Effector memory CD4-positive, alpha-beta T cell (primary cell): ENCODE results near the gene SLC10A1.
"Not testable (repeated sequence)": the region's sequence is repeated elsewhere in the genome, so short reads cannot be mapped to it uniquely, and the experiment has no call there.

ENCODE experiments used
- DNase-seq, 3 donors: peaks; one replicate each; pipeline ENCODE4 v3.0.0-alpha.2; 2020
- H3K27ac ChIP-seq: 2 replicates; pipeline ENCODE4 v1.7.0; 2013; ENCODE audit warnings: mild to moderate bottlenecking, low read length, moderate library complexity; ENCODE audit not compliant: insufficient read depth, poor library complexity, severe bottlenecking
- H3K27me3 ChIP-seq: replicated peaks from 2 replicates; pipeline ENCODE4 v1.7.0; 2013; ENCODE audit warnings: mild to moderate bottlenecking, low read length; ENCODE audit not compliant: insufficient read depth, control insufficient read depth, poor library complexity, severe bottlenecking
- H3K36me3 ChIP-seq: 2 replicates; pipeline ENCODE4 v1.7.0; 2013; ENCODE audit warnings: mild to moderate bottlenecking, low read length, moderate library complexity; ENCODE audit not compliant: control insufficient read depth, insufficient read depth
- H3K4me1 ChIP-seq: 2 replicates; pipeline ENCODE4 v1.7.0; 2013; ENCODE audit warnings: low read length, mild to moderate bottlenecking; ENCODE audit not compliant: control insufficient read depth, insufficient read depth, poor library complexity, severe bottlenecking
- H3K4me3 ChIP-seq: 2 replicates; pipeline ENCODE4 v1.7.0; 2013; ENCODE audit warnings: low read length, low read depth, mild to moderate bottlenecking; ENCODE audit not compliant: insufficient read depth, poor library complexity, severe bottlenecking
- H3K9me3 ChIP-seq: 2 replicates; pipeline ENCODE4 v1.7.0; 2013; ENCODE audit warnings: mild to moderate bottlenecking, low read length, moderate library complexity; ENCODE audit not compliant: control insufficient read depth

The SLC10A1 gene

DNA sequence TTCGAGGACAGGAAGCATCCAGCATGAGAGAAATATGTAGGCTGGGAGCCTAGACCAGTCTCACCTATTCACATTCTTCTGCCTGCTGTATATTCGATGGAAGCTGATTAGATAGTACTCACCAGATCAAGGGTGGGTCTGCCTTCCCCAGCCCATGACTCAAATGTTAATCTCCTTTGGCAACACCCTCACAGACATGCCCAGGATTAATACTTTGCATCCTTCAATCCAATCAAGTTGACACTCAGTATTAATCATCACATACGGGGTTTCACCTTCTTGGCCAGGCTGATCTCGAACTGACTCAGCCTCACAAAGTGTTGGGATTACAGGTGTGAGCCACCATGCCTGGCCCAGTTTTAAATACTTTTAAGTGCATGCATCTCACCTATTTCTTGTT, 30.5 kb upstream of the SLC10A1 start:
- no peak for DNase-seq
- H3K36me3 ChIP-seq = no peaks in the 10 kb centered on the region
- H3K9me3 ChIP-seq = no peaks in the 10 kb centered on the region
- no peaks in the 10 kb centered on the region for H3K27me3 ChIP-seq
- no peaks in the 10 kb centered on the region for H3K4me1 ChIP-seq
- no peak overlapping the region for H3K4me3 ChIP-seq
- no peak overlapping the region for H3K27ac ChIP-seq

DNA sequence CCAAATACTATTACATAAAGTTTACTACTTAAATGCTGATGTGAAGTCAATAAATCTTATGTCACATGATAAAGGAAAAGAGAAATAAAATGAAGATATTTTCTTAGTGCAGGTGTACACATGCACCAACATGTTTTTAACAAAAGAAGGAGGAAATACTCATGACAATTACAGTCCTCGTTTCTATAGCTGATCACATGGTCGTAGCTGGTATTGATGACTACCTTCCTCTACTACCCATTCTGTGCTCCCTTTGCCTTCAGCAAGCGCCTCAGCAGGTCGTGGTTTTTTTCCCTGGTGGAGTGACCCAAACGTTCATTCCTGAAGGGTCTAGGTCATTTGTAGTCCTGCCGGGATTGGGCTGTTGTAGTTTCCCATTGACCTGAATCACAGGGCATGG, 25.4 kb upstream of the SLC10A1 start:
- no peak overlapping the region for H3K4me3 ChIP-seq
- no peak overlapping the region for H3K27ac ChIP-seq
- no peak for DNase-seq
- H3K9me3 ChIP-seq = no peaks in the 10 kb centered on the region
- H3K27me3 ChIP-seq = no peaks in the 10 kb centered on the region
- no peaks in the 10 kb centered on the region for H3K36me3 ChIP-seq
- no peaks in the 10 kb centered on the region for H3K4me1 ChIP-seq

DNA sequence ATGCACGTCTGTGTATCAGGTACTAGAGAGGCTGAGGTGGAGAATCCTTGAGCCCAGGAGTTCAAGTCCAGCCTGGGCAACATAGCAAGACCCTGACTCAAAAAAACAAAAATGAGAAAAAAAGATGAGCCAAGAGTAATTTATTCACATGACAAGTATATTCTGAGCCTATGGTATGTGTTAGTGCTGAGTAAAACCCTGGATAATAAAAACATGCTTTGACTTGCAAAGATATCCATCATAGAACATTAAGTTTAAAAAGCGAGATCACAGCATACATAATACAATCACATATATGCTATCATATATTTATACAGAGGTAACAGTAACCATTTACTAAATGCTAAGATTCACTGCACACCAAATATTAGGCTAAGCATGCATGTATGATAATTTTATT, 23.9 kb upstream of the SLC10A1 start:
- Histone ChIP-seq H3K4me3 (no peak overlapping the region), H3K36me3 (no peaks in the 10 kb centered on the region), H3K9me3 (no peaks in the 10 kb centered on the region), H3K4me1 (no peaks in the 10 kb centered on the region), H3K27ac (no peak overlapping the region), H3K27me3 (no peaks in the 10 kb centered on the region)
- DNase-seq = no peak

DNA sequence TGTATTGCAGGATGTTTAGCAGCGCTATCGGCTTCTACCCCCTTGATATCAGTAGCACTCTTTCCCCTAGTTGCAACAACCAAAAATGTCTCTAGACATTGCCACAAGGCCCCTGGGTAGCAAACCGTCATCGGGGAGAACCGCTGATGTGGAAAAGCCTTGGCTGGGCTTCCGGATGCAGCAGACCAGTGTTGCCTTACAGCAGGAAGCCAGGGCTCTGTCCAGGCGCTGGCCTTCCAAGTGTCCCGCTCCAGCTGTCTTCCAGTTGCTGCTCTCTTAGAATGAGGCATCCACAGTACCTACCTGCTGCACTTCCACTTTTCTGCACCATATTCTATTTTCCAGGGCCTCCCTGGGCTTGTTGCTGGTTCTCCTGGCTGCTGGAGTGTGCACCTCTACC, 22.6 kb upstream of the SLC10A1 start:
- Histone ChIP-seq H3K9me3 (no peaks in the 10 kb centered on the region), H3K36me3 (no peaks in the 10 kb centered on the region), H3K4me3 (no peak overlapping the region), H3K27ac (no peak overlapping the region), H3K4me1 (no peaks in the 10 kb centered on the region), H3K27me3 (no peaks in the 10 kb centered on the region)
- no peak for DNase-seq

DNA sequence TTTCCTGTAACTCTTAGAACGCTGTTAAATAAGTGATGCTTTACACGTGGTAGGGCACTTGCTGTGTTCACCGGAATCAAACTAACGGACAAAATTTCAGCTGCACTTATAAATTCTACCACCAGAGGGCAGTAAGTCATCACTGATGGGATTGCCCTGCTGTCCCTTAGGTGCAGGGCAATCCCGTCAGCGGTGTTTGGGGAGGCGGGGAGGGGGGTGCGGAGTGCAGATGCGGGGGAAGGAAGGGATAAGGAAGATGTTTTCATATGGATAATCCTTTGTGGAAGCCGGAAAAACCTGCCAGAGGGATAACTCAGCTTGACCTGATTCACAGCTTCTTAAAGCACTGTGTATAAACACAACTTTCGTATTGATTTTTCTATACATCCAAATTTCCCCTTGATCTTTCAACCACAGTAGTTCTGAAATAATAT, 21.7 kb upstream of the SLC10A1 start:
- no peaks in the 10 kb centered on the region for H3K4me1 ChIP-seq
- no peaks in the 10 kb centered on the region for H3K36me3 ChIP-seq
- no peak overlapping the region for H3K4me3 ChIP-seq
- H3K27me3 ChIP-seq = no peaks in the 10 kb centered on the region
- DNase-seq = peak in 2 of 3 donors; percentile 12 to 27
- no peak overlapping the region for H3K27ac ChIP-seq
- no peaks in the 10 kb centered on the region for H3K9me3 ChIP-seq

DNA sequence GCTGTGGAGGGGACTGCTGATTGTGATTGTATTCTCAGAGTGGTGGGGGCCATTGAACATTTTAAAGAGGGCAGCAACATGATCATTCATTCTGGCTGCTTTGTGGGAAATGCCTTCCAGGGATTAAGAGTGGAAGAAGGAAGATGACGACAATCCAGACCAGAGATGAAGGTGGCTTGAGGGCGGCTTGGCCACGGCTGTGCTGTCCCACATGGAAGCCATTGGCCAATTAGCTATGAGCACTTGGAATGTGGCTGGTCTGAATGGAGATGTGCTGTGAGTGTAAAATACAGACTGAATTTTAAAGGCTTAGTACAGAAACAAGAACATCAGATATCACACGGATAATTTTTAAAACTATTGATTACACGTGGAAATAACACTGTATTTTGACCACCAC, 19.2 kb upstream of the SLC10A1 start:
- no peak overlapping the region for H3K4me3 ChIP-seq
- no peaks in the 10 kb centered on the region for H3K36me3 ChIP-seq
- no peaks in the 10 kb centered on the region for H3K4me1 ChIP-seq
- DNase-seq = no peak
- no peak overlapping the region for H3K27ac ChIP-seq
- H3K27me3 ChIP-seq = no peaks in the 10 kb centered on the region
- no peaks in the 10 kb centered on the region for H3K9me3 ChIP-seq

DNA sequence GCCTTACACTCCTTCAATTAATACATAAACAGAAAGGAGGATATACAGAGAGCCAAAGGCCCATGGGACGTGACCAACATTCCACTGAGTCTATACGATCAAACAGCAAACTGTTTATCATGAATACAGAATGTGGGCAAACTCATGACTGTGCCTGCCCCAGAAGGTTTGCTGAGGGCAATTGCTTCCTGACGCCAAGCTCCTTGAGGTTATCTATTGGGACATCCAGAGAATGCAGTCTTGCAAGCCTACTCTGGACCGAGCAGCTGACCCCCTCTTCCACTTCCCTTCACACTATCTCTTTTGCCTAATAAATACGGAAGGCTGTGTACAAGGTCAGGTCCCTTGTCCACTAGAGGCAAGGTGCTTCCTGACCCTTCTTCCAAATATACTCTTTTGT, 18.5 kb upstream of the SLC10A1 start:
- no peak overlapping the region for H3K27ac ChIP-seq
- H3K27me3 ChIP-seq = no peaks in the 10 kb centered on the region
- H3K9me3 ChIP-seq = no peaks in the 10 kb centered on the region

DNA sequence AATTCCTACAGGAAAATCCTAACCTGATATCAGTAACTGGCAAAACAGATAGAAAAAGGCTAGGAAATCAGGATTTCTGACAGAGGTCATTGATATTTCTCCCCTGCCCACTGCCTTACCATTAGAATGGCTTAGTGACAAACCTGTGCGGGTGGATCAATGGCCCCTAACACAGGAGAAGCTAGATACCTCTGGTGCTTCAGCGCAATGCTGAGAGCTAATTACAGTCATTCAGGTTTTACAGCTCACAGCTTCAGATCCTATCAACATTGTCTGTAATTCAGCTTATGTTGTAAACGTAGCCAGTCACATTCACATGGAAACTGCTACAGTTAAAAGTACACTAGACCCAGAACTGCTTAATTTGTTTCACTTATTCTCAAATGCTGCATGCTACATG, 17.4 kb upstream of the SLC10A1 start:
- Histone ChIP-seq H3K27me3 (no peaks in the 10 kb centered on the region), H3K36me3 (no peaks in the 10 kb centered on the region), H3K27ac (no peak overlapping the region), H3K9me3 (no peaks in the 10 kb centered on the region), H3K4me3 (no peak overlapping the region), H3K4me1 (no peaks in the 10 kb centered on the region)
- no peak for DNase-seq

More for the DNA sequence above, 18.5 kb upstream of the SLC10A1 start:
- Histone ChIP-seq H3K4me3 (no peak overlapping the region), H3K4me1 (no peaks in the 10 kb centered on the region), H3K36me3 (no peaks in the 10 kb centered on the region)
- no peak for DNase-seq

DNA sequence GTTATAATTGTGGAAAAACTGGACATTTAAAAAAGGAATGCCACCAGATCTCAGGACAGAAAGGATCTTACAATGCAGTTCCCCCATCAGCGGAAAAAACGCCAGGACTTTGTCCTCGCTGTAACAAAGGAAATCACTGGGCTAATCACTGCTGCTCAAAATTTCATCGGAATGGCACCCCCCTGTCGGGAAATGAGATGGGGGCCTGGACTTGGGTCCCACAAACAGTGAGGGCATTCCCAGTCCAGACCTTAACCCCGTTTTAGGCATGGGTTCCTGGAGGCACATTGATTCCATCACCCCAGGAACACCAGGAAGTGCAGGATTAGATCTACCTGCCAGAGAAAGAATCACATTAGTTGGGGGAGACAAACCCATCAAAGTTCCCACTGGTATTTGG, 16.3 kb upstream of the SLC10A1 start:
- H3K36me3 ChIP-seq, H3K27me3 ChIP-seq, DNase-seq, H3K4me3 ChIP-seq, H3K4me1 ChIP-seq, H3K9me3 ChIP-seq, H3K27ac ChIP-seq: not testable (repeated sequence)

DNA sequence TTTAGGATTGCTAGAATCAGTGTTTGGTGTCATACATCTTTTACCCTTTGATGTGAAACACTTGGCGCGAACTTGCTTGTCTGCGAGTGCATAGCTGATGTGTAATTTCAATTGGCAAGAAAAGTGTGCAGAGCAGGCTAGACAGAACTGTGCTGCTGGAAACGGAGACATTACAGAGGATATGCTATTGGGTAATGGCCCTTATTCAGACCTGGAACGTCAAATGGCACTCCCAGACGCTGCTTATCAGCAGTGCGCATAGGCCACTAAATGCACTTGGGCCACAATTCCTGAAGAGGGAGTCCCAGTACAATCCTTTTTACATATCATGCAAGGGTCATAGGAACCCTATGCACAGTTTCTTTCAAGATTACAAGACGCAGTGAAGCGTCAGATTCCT, 15.7 kb upstream of the SLC10A1 start:
- DNase-seq = no peak
- no peaks in the 10 kb centered on the region for H3K27me3 ChIP-seq
- H3K9me3 ChIP-seq = no peaks in the 10 kb centered on the region
- no peak overlapping the region for H3K27ac ChIP-seq
- no peaks in the 10 kb centered on the region for H3K4me1 ChIP-seq
- no peaks in the 10 kb centered on the region for H3K36me3 ChIP-seq
- H3K4me3 ChIP-seq = no peak overlapping the region

DNA sequence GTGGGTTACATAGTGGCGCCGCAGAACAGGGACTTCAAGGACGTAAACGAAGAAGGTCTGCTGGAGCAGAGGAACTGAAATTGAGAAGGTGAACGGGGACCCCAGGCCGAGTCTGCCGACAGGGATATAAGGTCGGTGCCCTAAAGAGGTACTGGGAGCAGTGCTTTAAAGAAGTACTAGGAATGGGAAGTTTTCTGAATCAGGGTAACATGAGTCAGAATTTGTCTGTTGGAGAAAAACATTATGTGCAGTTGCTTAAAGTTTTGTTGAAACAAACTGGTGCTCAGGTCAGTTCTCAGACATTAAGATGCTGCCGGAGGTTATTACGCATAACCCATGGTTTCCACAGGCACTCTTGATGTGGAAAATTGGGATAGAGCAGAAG, 14.8 kb upstream of the SLC10A1 start:
- no peaks in the 10 kb centered on the region for H3K36me3 ChIP-seq
- H3K27me3 ChIP-seq = no peaks in the 10 kb centered on the region
- no peak overlapping the region for H3K27ac ChIP-seq
- H3K4me3 ChIP-seq = no peak overlapping the region
- no peaks in the 10 kb centered on the region for H3K9me3 ChIP-seq
- no peak for DNase-seq
- H3K4me1 ChIP-seq = no peaks in the 10 kb centered on the region
